ENCODE results near the gene LILRA6. TPM values are rescaled to one million over a fixed set of nuclear protein-coding genes. Genes with fewer than 3 reads are reported as not detected.
"Not testable (repeated sequence)": the region's sequence is repeated elsewhere in the genome, so short reads cannot be mapped to it uniquely, and the experiment has no call there.

Gene LILRA6
- total RNA-seq, 1 donor from 2014 or later: not detected

- intact Hi-C loops (cut with micrococcal nuclease); DNase-seq (ENCODE audit: low spot score); H3K27ac Mint-ChIP-seq; H3K4me1 Mint-ChIP-seq (ENCODE audit: low read depth); H3K27me3 Mint-ChIP-seq (ENCODE audit: low read depth); H3K9me3 Mint-ChIP-seq; H3K4me3 Mint-ChIP-seq (ENCODE audit: low read depth): not testable (repeated sequence)
- peaks cover 13% of the 10 kb centered on the region for H3K36me3 Mint-ChIP-seq (ENCODE audit: low read depth)
Observed at GRCh38 chr19:54219702-54220101, 22.9 kb downstream of the LILRA6 start.

- H3K4me3 Mint-ChIP-seq (ENCODE audit: low read depth): no peak overlapping the region
- intact Hi-C loops (cut with micrococcal nuclease): no loop called here
- peaks cover 3% of the 10 kb centered on the region for H3K4me1 Mint-ChIP-seq (ENCODE audit: low read depth)
- peaks cover 3% of the 10 kb centered on the region for H3K27me3 Mint-ChIP-seq (ENCODE audit: low read depth)
- peaks cover 13% of the 10 kb centered on the region for H3K36me3 Mint-ChIP-seq (ENCODE audit: low read depth)
- no peak for DNase-seq (ENCODE audit: low spot score)
- no peak overlapping the region for H3K27ac Mint-ChIP-seq
- no peaks in the 10 kb centered on the region for H3K9me3 Mint-ChIP-seq
Observed at GRCh38 chr19:54218960-54219661, 23.5 kb downstream of the LILRA6 start.

- intact Hi-C loops (cut with micrococcal nuclease): no loop called here
- H3K27ac Mint-ChIP-seq: no peak overlapping the region
- DNase-seq (ENCODE audit: low spot score): no peak
- H3K9me3 Mint-ChIP-seq: no peaks in the 10 kb centered on the region
- H3K27me3 Mint-ChIP-seq (ENCODE audit: low read depth): no peaks in the 10 kb centered on the region
- peaks cover 3% of the 10 kb centered on the region for H3K4me1 Mint-ChIP-seq (ENCODE audit: low read depth)
- H3K36me3 Mint-ChIP-seq (ENCODE audit: low read depth): peaks cover 14% of the 10 kb centered on the region
- H3K4me3 Mint-ChIP-seq (ENCODE audit: low read depth): no peak overlapping the region
Observed at GRCh38 chr19:54218259-54218658, 24.3 kb downstream of the LILRA6 start.

- H3K4me1 Mint-ChIP-seq (ENCODE audit: low read depth); H3K27me3 Mint-ChIP-seq (ENCODE audit: low read depth); H3K9me3 Mint-ChIP-seq; H3K4me3 Mint-ChIP-seq (ENCODE audit: low read depth); intact Hi-C loops (cut with micrococcal nuclease); DNase-seq (ENCODE audit: low spot score); H3K27ac Mint-ChIP-seq: not testable (repeated sequence)
- peaks cover 20% of the 10 kb centered on the region for H3K36me3 Mint-ChIP-seq (ENCODE audit: low read depth)
Observed at GRCh38 chr19:54217517-54218247, 24.9 kb downstream of the LILRA6 start.

- H3K27ac Mint-ChIP-seq: no peak overlapping the region
Observed at GRCh38 chr19:54216869-54217268, 25.7 kb downstream of the LILRA6 start.

GRCh38 chr19:54214734-54215133, 27.9 kb downstream of the LILRA6 start:
- not testable (repeated sequence) for H3K9me3 Mint-ChIP-seq; DNase-seq (ENCODE audit: low spot score); H3K4me3 Mint-ChIP-seq (ENCODE audit: low read depth); H3K27me3 Mint-ChIP-seq (ENCODE audit: low read depth); H3K27ac Mint-ChIP-seq
- peaks cover 15% of the 10 kb centered on the region for H3K4me1 Mint-ChIP-seq (ENCODE audit: low read depth)
- peaks cover 41% of the 10 kb centered on the region for H3K36me3 Mint-ChIP-seq (ENCODE audit: low read depth)
- intact Hi-C loops (cut with micrococcal nuclease): loop anchor here (5.0 kb wide), 1 partner anchor 33 kb away; no protein-coding TSS in a partner anchor

More at GRCh38 chr19:54216869-54217268, 25.7 kb downstream of the LILRA6 start:
- Mint-ChIP-seq H3K27me3 (ENCODE audit: low read depth) (no peaks in the 10 kb centered on the region), H3K4me3 (ENCODE audit: low read depth) (no peak overlapping the region), H3K9me3 (no peaks in the 10 kb centered on the region), H3K36me3 (ENCODE audit: low read depth) (peaks cover 25% of the 10 kb centered on the region), H3K4me1 (ENCODE audit: low read depth) (no peaks in the 10 kb centered on the region)
- DNase-seq (ENCODE audit: low spot score): no peak
- intact Hi-C loops (cut with micrococcal nuclease): no loop called here

- not testable (repeated sequence) for H3K27ac Mint-ChIP-seq; H3K4me3 Mint-ChIP-seq (ENCODE audit: low read depth); H3K27me3 Mint-ChIP-seq (ENCODE audit: low read depth); H3K9me3 Mint-ChIP-seq; DNase-seq (ENCODE audit: low spot score)
- H3K4me1 Mint-ChIP-seq (ENCODE audit: low read depth): peaks cover 20% of the 10 kb centered on the region
- H3K36me3 Mint-ChIP-seq (ENCODE audit: low read depth): peaks cover 44% of the 10 kb centered on the region
- intact Hi-C loops (cut with micrococcal nuclease): loop anchor here (5.0 kb wide), 1 partner anchor 33 kb away; no protein-coding TSS in a partner anchor
Observed at GRCh38 chr19:54214217-54214616, 28.4 kb downstream of the LILRA6 start.

GRCh38 chr19:54211235-54211634, 31.4 kb downstream of the LILRA6 start:
- peaks cover 66% of the 10 kb centered on the region for H3K36me3 Mint-ChIP-seq (ENCODE audit: low read depth)
- DNase-seq (ENCODE audit: low spot score): no peak
- H3K27me3 Mint-ChIP-seq (ENCODE audit: low read depth): no peaks in the 10 kb centered on the region
- H3K4me3 Mint-ChIP-seq (ENCODE audit: low read depth): peak overlapping the region; percentile 47
- peaks cover 49% of the 10 kb centered on the region for H3K4me1 Mint-ChIP-seq (ENCODE audit: low read depth)
- intact Hi-C loops (cut with micrococcal nuclease): loop anchor here (2.0 to 5.0 kb wide), 3 partner anchors 20 to 52 kb away; partner anchors contain the start of gene LENG1
- H3K27ac Mint-ChIP-seq: peak overlapping the region; percentile 87
- no peaks in the 10 kb centered on the region for H3K9me3 Mint-ChIP-seq

- Mint-ChIP-seq H3K9me3 (no peaks in the 10 kb centered on the region), H3K4me3 (ENCODE audit: low read depth) (peak overlapping the region; percentile 30), H3K36me3 (ENCODE audit: low read depth) (peaks cover 72% of the 10 kb centered on the region), H3K27ac (peak overlapping the region; percentile 71), H3K27me3 (ENCODE audit: low read depth) (no peaks in the 10 kb centered on the region), H3K4me1 (ENCODE audit: low read depth) (peaks cover 59% of the 10 kb centered on the region)
- intact Hi-C loops (cut with micrococcal nuclease): loop anchor here (1.0 to 10.0 kb wide), 6 partner anchors 10 to 1045 kb away; partner anchors contain the start of genes LENG1, PPP6R1 and RPS9
- no peak for DNase-seq (ENCODE audit: low spot score)
Observed at GRCh38 chr19:54209811-54210494, 32.6 kb downstream of the LILRA6 start.

- peaks cover 79% of the 10 kb centered on the region for H3K36me3 Mint-ChIP-seq (ENCODE audit: low read depth)
- intact Hi-C loops (cut with micrococcal nuclease): loop anchor here (10.0 kb wide), 1 partner anchor 1046 kb away; the partner anchor contains the start of gene PPP6R1
- no peaks in the 10 kb centered on the region for H3K27me3 Mint-ChIP-seq (ENCODE audit: low read depth)
- H3K9me3 Mint-ChIP-seq: no peaks in the 10 kb centered on the region
- peak overlapping the region; percentile 92 for H3K27ac Mint-ChIP-seq
- no peak overlapping the region for H3K4me3 Mint-ChIP-seq (ENCODE audit: low read depth)
- DNase-seq (ENCODE audit: low spot score): no peak
- H3K4me1 Mint-ChIP-seq (ENCODE audit: low read depth): peaks cover 67% of the 10 kb centered on the region
Observed at GRCh38 chr19:54209058-54209810, 33.4 kb downstream of the LILRA6 start.

- DNase-seq (ENCODE audit: low spot score): no peak
- Mint-ChIP-seq H3K27ac (peak overlapping the region; percentile 92), H3K4me3 (ENCODE audit: low read depth) (peak overlapping the region; percentile 62), H3K4me1 (ENCODE audit: low read depth) (peaks cover 67% of the 10 kb centered on the region), H3K36me3 (ENCODE audit: low read depth) (peaks cover 84% of the 10 kb centered on the region), H3K27me3 (ENCODE audit: low read depth) (no peaks in the 10 kb centered on the region), H3K9me3 (no peaks in the 10 kb centered on the region)
- intact Hi-C loops (cut with micrococcal nuclease): loop anchor here (10.0 kb wide), 1 partner anchor 1046 kb away; the partner anchor contains the start of gene PPP6R1
Observed at GRCh38 chr19:54208784-54209057, 33.9 kb downstream of the LILRA6 start.

Data from activated T-helper 2 cell treated with anti-CD3 and anti-CD28 coated beads, Interferon-gamma antibody, Interleukin-2, Interleukin-4, amounts not matched to agents 10 μg/mL and 5 μg/mL and 100 μg/mL, durations not matched to agents 14 hours and 24 hours and 36 hours (primary cell).